ENCODE measurements around the gene MYO3A.

Gene MYO3A

GRCh38 chr10:26215396-26215934 is 281.4 kb downstream of the MYO3A start:
- H3K9me2 ChIP-seq (replicated peaks; ENCODE audit: insufficient read depth, low read length) = no peaks in the 10 kb centered on the region
- no peak overlapping the region for H3K9ac ChIP-seq (ENCODE audit: low read length)
- H3K4me2 ChIP-seq (ENCODE audit: low read depth, low read length) = no peak overlapping the region
- no peak overlapping the region for H3K27ac ChIP-seq (ENCODE audit: low read length)
- no peaks in the 10 kb centered on the region for H3F3A ChIP-seq (ENCODE audit: insufficient read depth, low read length)
- H3K79me2 ChIP-seq (ENCODE audit: low read length) = no peaks in the 10 kb centered on the region
- TF ChIP-seq EZH2phosphoT487 (IDR thresholded peaks at IDR 0.05; ENCODE audit: low read length) = no peak
- no peak for TF ChIP-seq EZH2 (optimal IDR thresholded peaks at IDR 0.05; ENCODE audit: low read depth, low read length)
- TF ChIP-seq CTCF (IDR thresholded peaks at IDR 0.05; ENCODE audit: low read length) = no peak
- H4K20me1 ChIP-seq (ENCODE audit: insufficient read depth, low read length) = no peaks in the 10 kb centered on the region
- no peaks in the 10 kb centered on the region for H3K9me3 ChIP-seq (replicated peaks; ENCODE audit: insufficient read depth, low read length)
- no peak overlapping the region for H2AFZ ChIP-seq (ENCODE audit: low read length)
- no peak overlapping the region for H3K4me3 ChIP-seq (ENCODE audit: low read length)
- H3K36me3 ChIP-seq (replicated peaks; ENCODE audit: insufficient read depth, low read length) = no peaks in the 10 kb centered on the region
- DNase-seq = no peak
- H3K4me1 ChIP-seq (ENCODE audit: low read length) = no peaks in the 10 kb centered on the region
- H3K27me3 ChIP-seq (replicated peaks; ENCODE audit: insufficient read depth, low read length) = no peaks in the 10 kb centered on the region

- H3F3A ChIP-seq (ENCODE audit: insufficient read depth, low read length) = no peaks in the 10 kb centered on the region
- H3K4me2 ChIP-seq (ENCODE audit: low read depth, low read length) = no peak overlapping the region
- DNase-seq = no peak
- no peak overlapping the region for H3K9ac ChIP-seq (ENCODE audit: low read length)
- TF ChIP-seq EZH2phosphoT487 (IDR thresholded peaks at IDR 0.05; ENCODE audit: low read length) (no peak), CTCF (IDR thresholded peaks at IDR 0.05; ENCODE audit: low read length) (no peak), EZH2 (optimal IDR thresholded peaks at IDR 0.05; ENCODE audit: low read depth, low read length) (no peak)
- H3K4me3 ChIP-seq (ENCODE audit: low read length) = no peak overlapping the region
- H3K79me2 ChIP-seq (ENCODE audit: low read length) = no peaks in the 10 kb centered on the region
- H3K9me2 ChIP-seq (replicated peaks; ENCODE audit: insufficient read depth, low read length) = no peaks in the 10 kb centered on the region
- H4K20me1 ChIP-seq (ENCODE audit: insufficient read depth, low read length) = no peaks in the 10 kb centered on the region
- H3K36me3 ChIP-seq (replicated peaks; ENCODE audit: insufficient read depth, low read length) = no peaks in the 10 kb centered on the region
- H2AFZ ChIP-seq (ENCODE audit: low read length) = no peak overlapping the region
- no peak overlapping the region for H3K27ac ChIP-seq (ENCODE audit: low read length)
- H3K27me3 ChIP-seq (replicated peaks; ENCODE audit: insufficient read depth, low read length) = no peaks in the 10 kb centered on the region
- no peaks in the 10 kb centered on the region for H3K4me1 ChIP-seq (ENCODE audit: low read length)
- no peaks in the 10 kb centered on the region for H3K9me3 ChIP-seq (replicated peaks; ENCODE audit: insufficient read depth, low read length)
Measured at GRCh38 chr10:26215935-26216584, 282.0 kb downstream of the MYO3A start.

GRCh38 chr10:26216585-26217395 is 282.8 kb downstream of the MYO3A start, which contains the start of gene GAD2:
Gene GAD2 (plus strand): TSS chr10:26216774. CDS start chr10:26216810, 36 bp downstream.
- Histone ChIP-seq H3K27ac (ENCODE audit: low read length) (no peak within 1 kb of the TSS), H3F3A (ENCODE audit: insufficient read depth, low read length) (no peaks in the 10 kb centered on the region), H3K36me3 (replicated peaks; ENCODE audit: insufficient read depth, low read length) (no peaks in the 10 kb centered on the region), H3K9ac (ENCODE audit: low read length) (no peak within 1 kb of the TSS), H3K79me2 (ENCODE audit: low read length) (no peaks in the 10 kb centered on the region), H3K4me3 (ENCODE audit: low read length) (no peak within 1 kb of the TSS), H3K27me3 (replicated peaks; ENCODE audit: insufficient read depth, low read length) (no peaks in the 10 kb centered on the region), H2AFZ (ENCODE audit: low read length) (no peak within 1 kb of the TSS), H3K9me3 (replicated peaks; ENCODE audit: insufficient read depth, low read length) (no peaks in the 10 kb centered on the region), H3K4me2 (ENCODE audit: low read depth, low read length) (no peak within 1 kb of the TSS), H3K9me2 (replicated peaks; ENCODE audit: insufficient read depth, low read length) (no peaks in the 10 kb centered on the region), H3K4me1 (ENCODE audit: low read length) (no peaks in the 10 kb centered on the region), H4K20me1 (ENCODE audit: insufficient read depth, low read length) (no peaks in the 10 kb centered on the region)
- no peak for TF ChIP-seq EZH2 (optimal IDR thresholded peaks at IDR 0.05; ENCODE audit: low read depth, low read length)
- no peak for TF ChIP-seq CTCF (IDR thresholded peaks at IDR 0.05; ENCODE audit: low read length)
- no peak for TF ChIP-seq EZH2phosphoT487 (IDR thresholded peaks at IDR 0.05; ENCODE audit: low read length)
- DNase-seq = no peak

Data from MM.1S (cell line).